ENCODE measurements around the gene DPF3.

Gene DPF3

GRCh38 chr14:72673179-72673578 lies 220.7 kb downstream of the DPF3 start:
- DNase-seq: no peak

GRCh38 chr14:72666610-72667009 lies 227.3 kb downstream of the DPF3 start:
- no peak for DNase-seq

DNA sequence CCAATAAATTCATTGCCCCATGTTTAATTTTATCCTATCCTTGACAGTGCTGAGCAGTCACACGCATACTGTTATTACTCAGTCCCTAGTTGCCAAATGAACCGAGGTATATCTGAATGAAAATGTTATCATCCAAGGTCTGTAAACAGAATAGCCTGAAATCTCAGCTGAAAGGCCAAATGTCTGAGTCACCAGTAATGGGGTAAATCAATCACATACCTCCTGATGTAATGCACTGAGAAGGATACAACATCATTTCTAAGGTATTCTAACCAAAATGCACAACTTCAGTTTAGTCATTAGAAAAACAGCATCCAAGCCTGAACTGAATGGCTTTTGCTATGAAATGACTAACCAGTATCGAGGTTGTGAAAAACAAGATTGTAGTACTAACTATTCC lies 228.6 kb downstream of the DPF3 start:
- no peak for DNase-seq

DNA sequence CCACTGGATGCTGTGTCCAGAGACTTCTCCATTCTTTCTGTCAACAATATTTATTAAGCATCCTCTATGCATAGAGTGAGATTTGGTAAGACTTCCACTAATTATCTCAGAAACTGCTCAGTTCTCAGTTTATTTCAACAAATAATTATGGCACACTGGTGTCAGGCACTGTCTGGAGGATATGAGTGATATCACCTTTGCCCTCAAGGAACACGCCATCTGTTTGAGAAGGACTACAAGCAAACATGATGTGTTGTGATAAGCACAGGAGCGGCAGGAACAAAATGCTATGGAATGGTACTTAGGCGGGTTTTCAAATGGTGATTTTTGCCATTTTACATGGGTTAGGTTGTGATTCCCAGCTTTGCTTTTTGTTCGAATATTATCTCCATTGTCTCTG lies 229.2 kb downstream of the DPF3 start:
- DNase-seq: no peak

DNA sequence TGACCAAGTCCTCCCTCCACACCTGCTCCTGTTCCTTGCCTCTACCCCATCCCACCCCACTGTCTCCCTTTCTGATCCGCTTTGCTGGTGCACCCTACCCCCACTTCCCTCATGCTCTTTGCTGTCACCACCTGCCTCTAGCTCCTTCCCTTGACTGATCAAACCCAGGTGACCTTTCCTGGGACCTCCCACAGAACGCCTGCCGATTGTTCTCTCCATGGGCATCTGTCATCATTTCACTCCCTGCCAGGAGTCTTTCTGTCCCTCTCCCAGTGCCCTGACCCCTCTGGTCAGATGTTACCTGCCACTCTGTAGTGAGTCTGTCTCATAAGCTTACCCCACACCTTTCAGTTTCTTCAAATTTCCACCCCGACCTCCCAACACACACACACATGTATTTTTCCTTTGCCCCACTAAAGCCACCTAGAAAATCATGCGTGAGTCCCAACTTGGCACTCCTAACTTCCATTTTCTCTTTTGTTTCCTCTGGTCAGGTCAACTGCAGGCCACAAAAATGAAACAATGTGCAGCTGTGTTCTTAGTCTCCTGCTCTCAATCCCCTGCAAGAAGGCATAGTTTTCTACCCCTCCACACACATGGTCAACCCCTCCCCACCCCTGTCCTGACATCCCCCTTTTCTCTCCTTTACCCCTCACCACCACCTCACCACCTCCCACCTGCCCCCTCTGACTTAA lies 229.8 kb downstream of the DPF3 start:
- DNase-seq: no peak

DNA sequence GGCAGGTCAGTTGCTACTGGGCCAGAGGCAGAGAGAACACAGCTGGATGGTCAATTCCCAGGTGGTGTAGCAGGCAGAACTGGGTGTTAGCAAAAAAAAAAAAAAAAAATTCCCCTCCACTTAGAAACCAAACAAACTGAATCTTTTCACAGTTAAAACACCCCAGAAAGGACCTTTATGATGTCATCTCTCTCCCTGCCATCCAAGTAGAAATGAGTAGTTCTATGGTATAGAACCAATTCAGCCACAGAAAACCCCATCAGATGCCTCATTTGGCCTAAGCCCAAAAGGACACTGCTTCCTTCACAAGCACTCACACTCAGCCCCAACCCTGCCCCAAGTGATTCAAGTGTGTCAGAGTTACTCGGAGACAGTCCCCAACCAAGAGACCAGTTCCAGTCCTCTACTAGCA lies 230.8 kb downstream of the DPF3 start:
- no peak for DNase-seq

- no peak for DNase-seq
Observed at GRCh38 chr14:72662214-72662613, 231.7 kb downstream of the DPF3 start.

DNA sequence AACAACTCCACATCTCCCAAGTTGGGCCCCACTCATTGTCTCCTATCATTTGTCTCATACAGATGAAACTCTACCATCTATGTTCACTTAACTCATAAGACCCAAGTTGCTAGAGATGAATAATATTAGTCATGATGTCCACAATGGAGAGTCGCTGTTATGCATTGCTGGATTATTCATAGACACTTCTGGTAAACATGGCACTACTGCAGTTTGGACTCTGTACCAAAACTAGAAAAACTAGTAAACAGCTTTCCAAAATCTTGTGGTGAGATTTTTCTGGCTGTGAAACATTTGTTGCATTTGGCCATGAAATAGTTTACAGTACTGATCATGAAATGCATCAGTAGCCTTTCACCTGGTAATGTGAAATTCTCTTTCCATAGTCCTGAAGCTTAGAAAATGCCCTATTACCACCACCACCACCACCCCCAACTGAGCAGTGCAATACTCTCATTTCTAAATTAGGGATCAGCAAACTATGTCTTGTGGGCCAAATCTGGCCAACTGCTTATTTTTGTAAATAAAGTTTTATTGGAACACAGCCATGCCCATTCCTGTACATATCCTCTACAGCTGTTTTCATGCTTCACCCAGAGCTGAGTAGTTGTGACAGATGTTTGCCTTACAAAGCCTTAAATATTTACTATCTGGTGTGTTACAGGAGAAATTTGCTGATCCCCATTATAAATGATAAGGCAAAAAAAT lies 236.5 kb downstream of the DPF3 start:
- DNase-seq: peak; percentile 31

DNA sequence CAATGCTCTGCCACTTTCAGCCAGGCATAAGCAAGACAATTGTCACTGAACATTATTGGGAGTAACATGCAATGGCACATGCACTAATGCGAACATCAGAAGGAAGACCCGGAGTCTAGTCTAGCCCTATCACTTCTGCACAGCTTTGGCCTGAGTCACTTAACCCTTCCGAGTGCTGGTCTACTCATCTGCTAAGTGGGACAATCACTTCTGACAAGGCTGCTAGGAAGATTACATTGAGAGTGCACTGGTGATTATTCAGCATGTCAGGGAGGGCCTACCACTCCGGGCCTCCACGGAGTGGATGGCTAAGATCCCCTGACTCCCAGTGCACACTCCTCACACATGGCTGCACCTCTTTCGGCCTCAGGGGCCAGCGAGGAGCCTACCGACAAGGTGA lies 240.9 kb downstream of the DPF3 start:
- DNase-seq: no peak

GRCh38 chr14:72652179-72652578 lies 241.7 kb downstream of the DPF3 start:
- no peak for DNase-seq

DNA sequence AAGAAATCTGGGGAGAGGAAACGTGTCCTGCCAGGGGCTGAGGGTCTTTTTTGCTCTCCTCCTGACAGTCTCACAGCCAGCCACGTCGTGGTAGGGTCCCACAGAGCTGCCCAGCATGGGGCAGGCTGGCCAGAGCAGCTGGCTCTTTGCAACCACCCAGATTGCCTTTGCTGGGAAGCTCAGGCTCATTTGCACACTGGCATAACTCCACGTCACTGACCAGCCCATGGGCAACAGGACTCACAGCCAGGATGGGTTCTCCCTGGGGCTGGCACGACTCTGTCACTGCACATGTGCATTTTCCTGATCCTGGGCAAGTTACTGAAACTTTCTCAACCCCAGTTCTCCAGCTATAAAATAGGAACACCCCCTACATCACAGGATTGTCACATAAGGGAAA lies 242.2 kb downstream of the DPF3 start:
- no peak for DNase-seq

- no peak for DNase-seq
Observed at GRCh38 chr14:72651081-72651480, 242.8 kb downstream of the DPF3 start.

GRCh38 chr14:72649603-72650227 lies 244.2 kb downstream of the DPF3 start:
- DNase-seq: no peak

GRCh38 chr14:72647782-72648181 lies 246.1 kb downstream of the DPF3 start:
- DNase-seq: no peak

DNA sequence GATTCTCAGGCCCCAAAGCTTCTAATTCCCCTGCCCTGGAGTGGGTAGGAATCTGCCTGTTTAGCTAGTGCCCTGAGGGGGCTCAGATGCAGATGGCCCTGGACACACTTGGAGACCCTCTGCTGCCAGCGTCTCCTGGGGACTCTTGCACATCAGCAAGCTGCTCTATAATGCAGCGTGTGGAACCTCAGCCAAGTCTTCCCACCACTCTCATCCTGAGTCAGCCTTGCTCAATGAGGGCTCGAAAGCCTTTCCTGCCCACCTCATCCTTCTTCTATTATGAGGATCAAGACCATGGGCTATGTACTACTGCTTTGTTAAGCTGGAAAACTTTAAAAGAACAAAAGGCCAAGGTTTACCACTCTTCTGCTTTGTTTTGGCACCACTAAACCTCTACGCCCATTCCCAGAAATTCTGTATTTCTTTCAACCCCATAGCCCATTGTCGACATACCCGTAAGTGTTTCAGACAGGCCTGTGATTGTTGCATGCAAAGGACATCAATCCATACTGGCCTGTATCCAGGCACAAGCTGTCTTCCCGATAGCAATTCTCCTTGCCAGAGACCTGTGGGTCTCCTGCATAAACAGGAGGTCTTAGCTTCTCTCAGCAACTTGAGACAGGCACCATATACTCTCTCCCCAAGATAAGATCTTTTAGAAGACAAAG lies 246.9 kb downstream of the DPF3 start:
- no peak for DNase-seq

DNA sequence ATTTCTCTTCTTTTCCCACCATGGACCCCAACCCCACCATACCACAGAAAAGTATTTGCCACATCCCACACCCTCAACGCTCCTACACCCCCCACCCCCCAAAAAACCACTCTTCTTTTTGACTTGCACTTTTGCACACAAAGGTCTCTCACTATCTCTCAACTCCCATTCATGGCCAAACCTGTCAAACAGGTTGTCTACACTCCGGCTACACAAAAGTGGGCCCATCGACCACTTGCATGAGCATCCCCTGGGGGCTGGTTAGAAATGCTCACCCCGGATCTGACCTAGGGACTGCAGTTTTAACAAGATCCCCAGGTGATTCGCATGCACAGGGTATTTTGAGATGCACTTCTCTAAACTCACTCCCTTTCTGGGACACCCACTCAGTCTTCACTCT lies 248.2 kb downstream of the DPF3 start:
- DNase-seq: no peak

- peak; percentile 50 for DNase-seq
Observed at GRCh38 chr14:72644758-72645489, 249.0 kb downstream of the DPF3 start.

DNA sequence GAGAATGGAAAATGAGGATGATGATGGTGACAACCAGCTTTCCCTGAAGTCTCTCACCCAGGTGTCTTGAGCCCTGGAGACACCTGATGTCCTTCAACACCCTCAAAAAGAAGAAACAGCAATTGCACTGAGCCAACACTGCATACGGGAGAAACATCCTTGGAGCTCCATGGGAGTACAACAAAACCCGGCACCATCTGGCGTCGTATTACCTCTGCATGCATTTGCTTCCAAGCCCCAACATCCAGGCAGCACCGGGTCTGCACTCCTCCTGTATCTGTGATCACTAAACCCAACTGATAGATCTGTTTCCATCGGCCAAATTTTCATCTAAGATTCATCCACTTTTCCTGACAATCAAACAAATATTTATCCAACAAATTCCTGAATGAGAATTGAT lies 249.9 kb downstream of the DPF3 start:
- peak; percentile 98 for DNase-seq

DNA sequence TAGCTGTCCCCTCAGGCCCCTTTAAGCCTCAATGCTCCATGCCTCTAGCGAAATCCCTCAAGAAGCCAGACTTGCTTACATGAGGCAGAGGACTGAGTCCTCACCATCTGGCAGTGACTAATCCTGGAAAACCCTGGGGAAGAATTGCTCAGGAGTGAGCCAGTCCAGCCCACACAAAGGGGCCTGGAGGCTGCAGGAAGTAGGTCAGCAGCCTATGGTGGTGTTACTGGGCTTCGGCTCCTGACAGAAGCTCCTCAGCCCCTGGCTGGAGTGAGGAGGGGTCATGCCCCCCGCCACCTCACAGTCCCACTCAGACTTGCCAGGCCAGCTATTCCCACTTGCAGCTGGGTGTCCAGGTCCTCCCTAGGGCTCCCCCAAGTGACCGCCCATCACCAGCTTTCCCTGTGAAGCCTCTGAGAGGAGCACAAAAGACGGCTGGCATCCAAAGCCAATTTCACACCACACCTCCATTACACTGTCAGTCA lies 250.5 kb downstream of the DPF3 start:
- DNase-seq: peak; percentile 86

DNA sequence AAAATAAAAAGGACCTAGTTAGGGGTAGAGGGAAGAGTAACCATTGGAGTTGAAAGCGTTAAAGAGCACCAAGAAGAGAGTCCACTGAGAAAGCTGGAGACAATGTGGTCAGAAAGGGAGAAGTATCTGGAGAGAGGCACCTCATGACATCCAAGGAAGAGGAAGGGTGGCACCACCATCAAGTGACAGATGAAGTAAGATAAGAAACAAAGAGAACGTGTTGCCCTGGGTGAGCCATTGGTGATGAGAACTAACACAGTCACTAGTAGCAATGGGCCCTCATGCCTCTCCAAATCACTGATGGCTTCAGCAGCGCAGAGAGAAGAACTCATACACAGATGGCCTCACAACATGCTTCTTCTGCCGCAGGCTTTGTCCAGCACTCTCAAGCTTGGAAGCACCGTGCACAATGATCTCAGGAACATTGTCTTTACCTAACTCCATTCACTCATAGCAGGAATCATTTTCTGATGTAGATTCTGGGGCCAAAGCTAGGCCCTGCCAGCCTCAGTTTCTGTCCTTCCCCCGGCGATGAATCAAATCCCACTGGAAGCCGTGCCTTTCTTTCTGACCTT lies 252.9 kb downstream of the DPF3 start:
- DNase-seq: no peak

- no peak for DNase-seq
Observed at GRCh38 chr14:72638021-72638420, 255.9 kb downstream of the DPF3 start.

GRCh38 chr14:72636871-72637270 lies 257.0 kb downstream of the DPF3 start:
- no peak for DNase-seq

DNA sequence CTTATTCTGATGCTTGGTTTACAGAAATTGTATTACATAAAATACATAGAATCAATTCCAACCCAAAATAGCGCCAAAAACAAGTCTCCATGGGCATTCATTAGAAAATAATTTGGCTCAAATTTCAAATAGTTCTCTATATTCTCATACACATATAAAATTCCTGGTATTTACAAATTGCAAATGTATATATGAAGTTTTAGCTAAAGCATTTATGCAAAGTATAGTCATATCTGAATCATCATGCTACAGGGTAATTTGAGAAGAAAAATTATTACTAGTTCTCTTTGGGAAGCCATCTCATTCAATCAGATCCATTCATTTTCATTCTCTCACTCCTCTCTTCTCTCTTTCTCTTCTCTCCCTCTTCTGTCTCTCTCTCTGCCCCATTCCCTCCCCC lies 257.8 kb downstream of the DPF3 start:
- no peak for DNase-seq

Measured in NCI-H1694 treated with DMSO at 0.1 percent for 48 hours (cell line).